Loucy (cell line): ENCODE results near the gene DLK1.

ENCODE experiments used
- H2AFZ ChIP-seq: fragments of 200-600 bp; sonication (generic); 2 replicates; pipeline ENCODE4 v1.6.0; 2016; ENCODE audit warnings: antibody characterized with exemption, mild to moderate bottlenecking, low read length, moderate library complexity
- H3F3A ChIP-seq: fragments of 200-600 bp; 2 replicates; pipeline ENCODE4 v1.6.0; 2016; ENCODE audit warnings: antibody characterized with exemption, low read depth, mild to moderate bottlenecking
- H3K27me3 ChIP-seq: fragments of 200-600 bp; sonication (generic); 2 replicates; pipeline ENCODE4 v1.6.1; 2014; ENCODE audit warnings: low read length, mild to moderate bottlenecking; ENCODE audit not compliant: insufficient read depth, poor library complexity, severe bottlenecking
- H3K36me3 ChIP-seq: fragments of 200-600 bp; sonication (generic); 2 replicates; pipeline ENCODE4 v1.6.1; 2016; ENCODE audit warnings: low read length; ENCODE audit not compliant: insufficient read depth
- H3K4me1 ChIP-seq: fragments of 200-600 bp; sonication (generic); 2 replicates; pipeline ENCODE4 v1.5.1; 2014; ENCODE audit warnings: low read length, mild to moderate bottlenecking; ENCODE audit not compliant: insufficient read depth, poor library complexity, severe bottlenecking
- H3K4me2 ChIP-seq: fragments of 200-600 bp; sonication (generic); 2 replicates; pipeline ENCODE4 v1.6.0; 2014; ENCODE audit warnings: antibody characterized with exemption, low read length, low read depth, mild to moderate bottlenecking; ENCODE audit not compliant: poor library complexity, severe bottlenecking
- H3K4me3 ChIP-seq: fragments of 200-600 bp; sonication (generic); 2 replicates; pipeline ENCODE4 v1.5.1; 2014; ENCODE audit warnings: low read length, mild to moderate bottlenecking, mixed read lengths; ENCODE audit not compliant: poor library complexity, severe bottlenecking
- H3K79me2 ChIP-seq: fragments of 200-600 bp; sonication (generic); 2 replicates; pipeline ENCODE4 v1.6.1; 2014; ENCODE audit warnings: low read length; ENCODE audit not compliant: insufficient read depth
- H3K9ac ChIP-seq: fragments of 200-600 bp; sonication (generic); 2 replicates; pipeline ENCODE4 v1.6.0; 2014; ENCODE audit warnings: mild to moderate bottlenecking, low read depth, low read length, moderate library complexity; ENCODE audit not compliant: poor library complexity, severe bottlenecking
- H3K9me2 ChIP-seq: fragments of 200-600 bp; sonication (generic); replicated peaks from 2 replicates; pipeline ENCODE4 v1.6.1; 2016; ENCODE audit warnings: low read depth, low read length, mixed read lengths
- H3K9me3 ChIP-seq: fragments of 200-600 bp; sonication (generic); 2 replicates; pipeline ENCODE4 v1.6.1; 2014; ENCODE audit warnings: mild to moderate bottlenecking, antibody characterized with exemption, low read length, low read depth; ENCODE audit not compliant: insufficient read depth
- H4K20me1 ChIP-seq: fragments of 200-600 bp; sonication (generic); 2 replicates; pipeline ENCODE4 v1.6.0; 2014; ENCODE audit warnings: antibody characterized with exemption, low read length, mild to moderate bottlenecking; ENCODE audit not compliant: insufficient read depth, poor library complexity, severe bottlenecking
- EZH2phosphoT487 ChIP-seq: fragments of 200-600 bp; IDR thresholded peaks from 2 replicates; pipeline ENCODE4 v1.6.1; 2018; ENCODE audit warnings: antibody characterized with exemption, mild to moderate bottlenecking, moderate library complexity, borderline replicate concordance
- TF ChIP-seq, protein P1 (sequence below): fragments of 200-600 bp; sonication (generic); conservative IDR thresholded peaks from 2 replicates; pipeline ENCODE4 v1.5.1; 2014; ENCODE audit warnings: mild to moderate bottlenecking, antibody characterized with exemption, low read length

The DLK1 gene

GRCh38 chr14:100754020-100754419, 27.3 kb downstream of the DLK1 start:
- Histone ChIP-seq H3K4me2 (no peak overlapping the region), H3K4me1 (peaks cover 6% of the 10 kb centered on the region), H3K9me3 (no peaks in the 10 kb centered on the region), H3K79me2 (no peaks in the 10 kb centered on the region), H3K9me2 (no peaks in the 10 kb centered on the region), H3K36me3 (no peaks in the 10 kb centered on the region), H3K4me3 (no peak overlapping the region), H3K27me3 (no peaks in the 10 kb centered on the region), H4K20me1 (no peaks in the 10 kb centered on the region), H3F3A (no peaks in the 10 kb centered on the region), H2AFZ (peak overlapping the region; percentile 39; the same call in 1 of the 2 replicates), H3K9ac (no peak overlapping the region)
- no peak for TF ChIP-seq EZH2phosphoT487
- TF ChIP-seq, protein P1, sequence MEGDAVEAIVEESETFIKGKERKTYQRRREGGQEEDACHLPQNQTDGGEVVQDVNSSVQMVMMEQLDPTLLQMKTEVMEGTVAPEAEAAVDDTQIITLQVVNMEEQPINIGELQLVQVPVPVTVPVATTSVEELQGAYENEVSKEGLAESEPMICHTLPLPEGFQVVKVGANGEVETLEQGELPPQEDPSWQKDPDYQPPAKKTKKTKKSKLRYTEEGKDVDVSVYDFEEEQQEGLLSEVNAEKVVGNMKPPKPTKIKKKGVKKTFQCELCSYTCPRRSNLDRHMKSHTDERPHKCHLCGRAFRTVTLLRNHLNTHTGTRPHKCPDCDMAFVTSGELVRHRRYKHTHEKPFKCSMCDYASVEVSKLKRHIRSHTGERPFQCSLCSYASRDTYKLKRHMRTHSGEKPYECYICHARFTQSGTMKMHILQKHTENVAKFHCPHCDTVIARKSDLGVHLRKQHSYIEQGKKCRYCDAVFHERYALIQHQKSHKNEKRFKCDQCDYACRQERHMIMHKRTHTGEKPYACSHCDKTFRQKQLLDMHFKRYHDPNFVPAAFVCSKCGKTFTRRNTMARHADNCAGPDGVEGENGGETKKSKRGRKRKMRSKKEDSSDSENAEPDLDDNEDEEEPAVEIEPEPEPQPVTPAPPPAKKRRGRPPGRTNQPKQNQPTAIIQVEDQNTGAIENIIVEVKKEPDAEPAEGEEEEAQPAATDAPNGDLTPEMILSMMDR, result no peak

DNA sequence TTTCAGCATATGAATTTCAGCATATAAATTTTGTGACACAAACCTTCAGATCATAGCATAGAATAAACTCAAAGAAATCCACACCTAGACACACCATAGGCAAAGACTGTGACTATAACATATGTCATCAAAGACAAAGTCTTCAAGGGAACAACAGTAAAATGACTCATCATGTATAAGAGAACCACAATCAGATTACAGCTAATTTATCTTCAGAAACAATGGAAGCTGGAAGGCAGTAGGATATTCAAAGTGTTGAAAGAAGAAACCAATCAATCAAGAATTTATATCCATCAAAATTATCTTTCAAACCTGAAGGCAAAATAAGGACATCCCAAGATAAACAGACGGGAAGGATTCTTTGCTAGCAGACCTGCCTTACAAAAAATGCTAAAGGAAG, 29.0 kb downstream of the DLK1 start:
- Histone ChIP-seq H3K36me3 (no peaks in the 10 kb centered on the region), H3K4me1 (peaks cover 6% of the 10 kb centered on the region), H3F3A (no peaks in the 10 kb centered on the region), H3K4me2 (no peak overlapping the region), H4K20me1 (no peaks in the 10 kb centered on the region), H3K27me3 (no peaks in the 10 kb centered on the region), H2AFZ (no peak overlapping the region), H3K9ac (no peak overlapping the region), H3K4me3 (no peak overlapping the region), H3K9me2 (no peaks in the 10 kb centered on the region), H3K9me3 (no peaks in the 10 kb centered on the region), H3K79me2 (no peaks in the 10 kb centered on the region)
- TF ChIP-seq, protein P1, result no peak
- TF ChIP-seq EZH2phosphoT487, result no peak

DNA sequence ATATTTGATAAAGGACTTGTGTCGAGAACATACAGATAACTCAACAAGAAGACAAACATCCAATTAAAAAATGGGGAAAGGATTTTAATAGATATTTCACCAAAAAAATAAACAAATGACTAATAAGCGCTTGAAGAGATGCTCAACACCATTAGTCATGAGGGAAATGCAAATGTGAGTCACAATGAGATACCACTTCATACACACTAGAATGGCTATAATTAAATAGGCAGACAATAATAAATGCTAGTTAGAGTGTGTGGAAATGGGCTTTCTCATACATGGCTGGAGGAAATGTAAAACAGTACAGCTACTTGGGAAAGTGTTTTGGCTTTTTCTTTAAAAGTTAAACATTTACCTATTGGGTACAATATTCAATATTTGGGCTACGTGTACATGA, 34.8 kb downstream of the DLK1 start:
- no peak overlapping the region for H3K4me2 ChIP-seq
- no peak overlapping the region for H3K4me3 ChIP-seq
- no peaks in the 10 kb centered on the region for H3K9me2 ChIP-seq
- no peaks in the 10 kb centered on the region for H3K36me3 ChIP-seq
- no peaks in the 10 kb centered on the region for H3K27me3 ChIP-seq
- no peaks in the 10 kb centered on the region for H3K4me1 ChIP-seq
- H3K9ac ChIP-seq, result no peak overlapping the region
- H3K79me2 ChIP-seq, result no peaks in the 10 kb centered on the region
- no peak overlapping the region for H2AFZ ChIP-seq
- no peaks in the 10 kb centered on the region for H3K9me3 ChIP-seq
- no peaks in the 10 kb centered on the region for H4K20me1 ChIP-seq
- H3F3A ChIP-seq, result no peaks in the 10 kb centered on the region
- no peak for TF ChIP-seq EZH2phosphoT487
- TF ChIP-seq, protein P1, result no peak
